B cell (primary cell): ENCODE data around the gene H6PD. TPM values are rescaled to one million over a fixed set of nuclear protein-coding genes. Genes with fewer than 3 reads are reported as not detected.

Source experiments
- ATAC-seq: fragments of 200-7000 bp; cut with Tn5 transposase; one replicate; pipeline ENCODE4 v1.10.0; 2021; ENCODE audit warnings: low read depth, mild to moderate bottlenecking, moderate number of reproducible peaks, moderate library complexity
- CTCF ChIA-PET: fragments of 350-600 bp; sonication (Branson Sonifier 250); formaldehyde crosslinking; loops from one replicate; lab custom pipeline; 2021; ENCODE audit warnings: antibody characterized with exemption, inconsistent platforms; lab: Charles Lee
- POLR2A ChIA-PET: fragments of 350-600 bp; sonication (Branson Sonifier 250); formaldehyde crosslinking; loops from one replicate; lab custom pipeline; 2021; ENCODE audit warnings: antibody characterized with exemption; lab: Charles Lee
- DNase-seq: peaks from one replicate; pipeline ENCODE4 v3.0.0; 2013
- H2AFZ ChIP-seq: 2 replicates; pipeline ENCODE4 v1.6.1; 2012; ENCODE audit warnings: mild to moderate bottlenecking, low read depth, low read length; ENCODE audit not compliant: insufficient read depth, poor library complexity, severe bottlenecking
- H3K27ac ChIP-seq, 2 donors: 1 replicate in 1 of 2; 2 replicates in 1 of 2; pipeline ENCODE4 v1.5.1; 2012 to 2013; ENCODE audit warnings: low read length in 2 of 2, mild to moderate bottlenecking in 2 of 2, moderate library complexity in 1 of 2
- H3K27me3 ChIP-seq, 4 experiments: fragments of 200-600 bp in 1 of 4; sonication (generic) in 1 of 4; replicated peaks in 1 of 4; 1 replicate in 2 of 4; 2 replicates in 2 of 4; pipeline versions ENCODE4 v1.6.1 to v1.7.0; 2013 to 2016; ENCODE audit warnings: low read length in 3 of 4, mild to moderate bottlenecking in 2 of 4, mixed read lengths in 1 of 4, moderate library complexity in 1 of 4; ENCODE audit not compliant: insufficient read depth in 4 of 4, control insufficient read depth in 3 of 4; ENCODE audit errors: control extremely low read depth in 1 of 4
- H3K36me3 ChIP-seq, 2 experiments: replicated peaks in 1 of 2; 1 replicate in 1 of 2; 2 replicates in 1 of 2; pipeline versions ENCODE4 v1.6.1 to v1.7.1; 2013; ENCODE audit warnings: low read length in 1 of 2; ENCODE audit not compliant: insufficient read depth in 2 of 2, control insufficient read depth in 1 of 2; ENCODE audit errors: control extremely low read depth in 1 of 2, extremely low read depth in 1 of 2
- H3K4me1 ChIP-seq, 2 donors: fragments of 200-600 bp in 1 of 2; sonication (generic) in 1 of 2; 1 replicate in 1 of 2; 2 replicates in 1 of 2; pipeline versions ENCODE4 v1.5.1 to v1.6.1; 2013 to 2017; ENCODE audit warnings: low read length in 2 of 2; ENCODE audit not compliant: control insufficient read depth in 2 of 2, insufficient read depth in 2 of 2
- H3K4me2 ChIP-seq: replicated peaks from 2 replicates; pipeline ENCODE3; 2012; ENCODE audit warnings: mild to moderate bottlenecking, low read depth, low read length; ENCODE audit not compliant: poor library complexity, severe bottlenecking
- H3K4me3 ChIP-seq, 5 experiments: fragments of 200-600 bp in 1 of 5; sonication (generic) in 1 of 5; 1 replicate in 3 of 5; 2 replicates in 2 of 5; pipeline versions ENCODE4 v1.5.1 to v1.7.0; 2011 to 2016; ENCODE audit warnings: low read length in 4 of 5, mild to moderate bottlenecking in 4 of 5, low read depth in 2 of 5, control low read depth in 1 of 5, moderate library complexity in 1 of 5; ENCODE audit not compliant: insufficient read depth in 1 of 5; ENCODE audit errors: control extremely low read depth in 1 of 5, extremely low read depth in 1 of 5
- H3K79me2 ChIP-seq: fragments of 200-600 bp; sonication (generic); one replicate; pipeline ENCODE4 v1.6.0; 2016; ENCODE audit warnings: low read length; ENCODE audit not compliant: control insufficient read depth, insufficient read depth
- H3K9ac ChIP-seq: fragments of 200-600 bp; sonication (generic); 2 replicates; pipeline ENCODE4 v1.6.1; 2017; ENCODE audit warnings: mild to moderate bottlenecking, low read length, moderate library complexity
- H3K9me3 ChIP-seq, 3 donors: one replicate each; pipeline versions ENCODE4 v1.6.1 to v1.7.1; 2013; ENCODE audit warnings: low read length in 2 of 3; ENCODE audit not compliant: control insufficient read depth in 2 of 3, insufficient read depth in 1 of 3; ENCODE audit errors: control extremely low read depth in 1 of 3
- H4K20me1 ChIP-seq: 2 replicates; pipeline ENCODE4 v1.6.0; 2012; ENCODE audit warnings: mild to moderate bottlenecking, low read length; ENCODE audit not compliant: insufficient read depth, control insufficient read depth, poor library complexity, severe bottlenecking
- H3K27ac Mint-ChIP-seq: one replicate; pipeline ENCODE4 v1.8.0; 2021; ENCODE audit warnings: mixed read lengths
- H3K27me3 Mint-ChIP-seq: one replicate; pipeline ENCODE4 v1.8.0; 2021; ENCODE audit warnings: mixed read lengths
- H3K4me1 Mint-ChIP-seq: one replicate; pipeline ENCODE4 v1.8.0; 2021; ENCODE audit warnings: mixed read lengths
- H3K4me3 Mint-ChIP-seq: one replicate; pipeline ENCODE4 v1.8.0; 2021; ENCODE audit warnings: mixed read lengths
- H3K9me3 Mint-ChIP-seq: one replicate; pipeline ENCODE4 v1.8.0; 2022; ENCODE audit warnings: mixed read lengths; ENCODE audit not compliant: insufficient read depth
- CTCF ChIP-seq: fragments of 200-600 bp; IDR thresholded peaks from one replicate; pipeline ENCODE4 v1.8.0; 2022; ENCODE audit warnings: antibody characterized with exemption, mild to moderate bottlenecking
- EZH2 ChIP-seq: IDR thresholded peaks from 2 replicates; pipeline ENCODE4 v1.6.1; 2012; ENCODE audit warnings: borderline replicate concordance, low read depth, mild to moderate bottlenecking, moderate library complexity, low read length; ENCODE audit not compliant: insufficient read depth, poor library complexity, severe bottlenecking
- WGBS: methylation state at CpG from one replicate; pipeline ENCODE4 v1.1.5; 2013; ENCODE audit warnings: missing lambda C conversion rate; ENCODE audit not compliant: insufficient coverage; 5-methylcytosine and 5-hydroxymethylcytosine counted together
- intact Hi-C: fragments of 100-400 bp; cut with micrococcal nuclease; formaldehyde crosslinking; loops from one replicate; pipeline ENCODE4 v1.10.0; 2022
- polyA plus RNA-seq: library from polyadenylated mRNA; depleted of rRNA; stranded (reverse); fragments of >200 nt; gene quantifications from 2 replicates; pipeline ENCODE4 v1.2.3, GENCODE V29; 2012
- total RNA-seq, 2 donors: library from RNA; stranded (reverse); fragments of 120-200 nt in 1 of 2; gene quantifications; 1 replicate in 1 of 2; 2 replicates in 1 of 2; pipeline versions ENCODE4 v1.2.3 to v1.2.4, GENCODE V29; 2013 to 2022

Gene H6PD
- total and polyA plus RNA-seq, 2 donors (not counting 1 experiment from before 2014, with no cell fraction given) = 11.3 to 30.2 TPM

DNA sequence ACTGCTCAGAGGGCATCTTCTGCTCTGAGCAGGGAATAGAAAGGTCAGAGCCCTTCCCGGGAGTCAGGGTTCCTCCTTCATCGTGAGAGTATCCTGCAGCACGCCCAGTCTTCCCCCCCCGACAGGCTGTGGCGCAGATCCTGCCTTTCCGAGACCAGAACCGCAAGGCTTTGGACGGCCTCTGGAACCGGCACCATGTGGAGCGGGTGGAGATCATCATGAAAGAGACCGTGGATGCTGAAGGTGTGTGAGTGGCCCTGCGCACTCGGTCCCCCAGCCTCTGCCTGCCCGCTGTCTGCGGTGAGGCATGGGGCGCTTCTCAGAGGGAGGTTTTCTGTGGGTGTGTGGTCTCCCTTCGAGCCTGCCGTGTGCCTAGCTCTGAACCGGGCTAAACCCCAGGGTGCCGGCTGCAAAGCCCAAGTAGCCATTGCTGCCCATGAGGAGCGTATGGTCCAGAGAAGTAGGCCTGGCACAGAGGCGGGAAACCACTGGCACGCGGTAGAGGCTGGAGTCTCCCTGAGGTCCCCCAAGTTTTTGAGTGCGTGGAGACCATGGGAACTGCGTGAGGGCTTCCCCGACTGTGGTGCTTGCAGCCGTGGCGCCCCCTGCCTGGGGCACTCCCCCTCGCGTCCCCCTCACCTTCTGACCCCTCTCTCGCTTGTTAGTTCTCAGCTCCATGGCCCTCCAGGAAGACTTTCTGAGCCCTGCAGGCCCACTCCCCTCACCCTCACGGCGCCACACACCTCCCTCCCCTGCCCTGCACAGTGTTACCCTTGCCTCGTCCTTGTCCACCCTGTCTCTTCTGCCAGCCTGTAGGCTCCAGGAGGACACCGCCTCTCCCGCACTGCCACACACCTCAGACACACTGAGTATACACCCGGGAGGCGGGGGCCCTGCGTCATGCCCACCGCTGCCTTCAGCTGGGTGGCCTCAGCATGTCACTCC lies 12.5 kb downstream of the H6PD start:
- H3K9me3 ChIP-seq = no peaks in the 10 kb centered on the region
- H3K9me3 Mint-ChIP-seq = no peaks in the 10 kb centered on the region
- intact Hi-C loops = no loop called here
- peaks cover 30% of the 10 kb centered on the region for H3K79me2 ChIP-seq
- H3K27me3 Mint-ChIP-seq = no peaks in the 10 kb centered on the region
- ATAC-seq (no peak), DNase-seq (no peak)
- H3K27me3 ChIP-seq = no peaks in the 10 kb centered on the region
- no peak overlapping the region for H3K4me2 ChIP-seq
- no peak overlapping the region for H2AFZ ChIP-seq
- H3K36me3 ChIP-seq = peaks cover 6 to 45% of the 10 kb centered on the region in 2 experiments
- H4K20me1 ChIP-seq = peaks cover 47% of the 10 kb centered on the region
- no peak overlapping the region for H3K27ac ChIP-seq
- peaks cover 0 to 8% of the 10 kb centered on the region in 2 donors for H3K4me1 ChIP-seq
- WGBS = 98% methylated on average over 39 of the region's 41 CpGs
- TF ChIP-seq EZH2 (no peak), CTCF (no peak)
- CTCF ChIA-PET = interaction anchor here (1.0 kb wide), 1 partner anchor 13 kb away, joined by 3 read pairs; the partner anchor contains the start of gene H6PD
- POLR2A ChIA-PET = no interaction called here
- H3K4me1 Mint-ChIP-seq = peaks cover 10% of the 10 kb centered on the region
- no peak overlapping the region for H3K27ac Mint-ChIP-seq
- H3K4me3 ChIP-seq = no peak overlapping the region
- H3K4me3 Mint-ChIP-seq = no peak overlapping the region
- H3K9ac ChIP-seq = no peak overlapping the region

DNA sequence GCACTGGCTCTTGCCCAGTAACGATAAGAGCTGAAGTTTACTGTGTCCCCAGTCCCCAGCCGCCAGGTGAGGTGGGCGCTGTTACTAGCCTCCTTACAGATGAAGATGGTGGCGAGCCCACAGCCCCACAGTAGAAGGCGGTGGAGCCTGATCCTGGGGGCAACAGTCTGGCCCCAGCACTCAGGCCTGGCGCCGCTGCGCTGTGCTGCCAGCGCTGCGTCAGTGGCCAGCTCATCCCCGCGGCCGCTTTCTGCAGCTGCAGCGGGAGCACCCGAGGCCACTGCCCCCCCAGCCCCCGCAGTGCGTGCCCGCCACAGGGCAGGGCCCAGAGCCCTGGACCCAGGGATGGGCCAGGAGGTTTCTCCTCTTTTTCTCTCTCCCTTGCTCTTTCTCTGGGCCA lies 13.3 kb downstream of the H6PD start:
- Mint-ChIP-seq H3K4me1 (peaks cover 10% of the 10 kb centered on the region), H3K4me3 (no peak overlapping the region), H3K27me3 (no peaks in the 10 kb centered on the region), H3K9me3 (no peaks in the 10 kb centered on the region), H3K27ac (no peak overlapping the region)
- peaks cover 41% of the 10 kb centered on the region for H4K20me1 ChIP-seq
- TF ChIP-seq CTCF (no peak), EZH2 (no peak)
- peaks cover 0 to 8% of the 10 kb centered on the region in 2 donors for H3K4me1 ChIP-seq
- WGBS = over 99% methylated on average over 18 of the region's 18 CpGs
- no peaks in the 10 kb centered on the region for H3K9me3 ChIP-seq
- H3K79me2 ChIP-seq = peaks cover 23% of the 10 kb centered on the region
- H3K4me3 ChIP-seq = no peak overlapping the region
- no peak overlapping the region for H3K4me2 ChIP-seq
- no peak for DNase-seq
- no peak for ATAC-seq
- no peak overlapping the region for H2AFZ ChIP-seq
- peaks cover 6 to 44% of the 10 kb centered on the region in 2 experiments for H3K36me3 ChIP-seq
- intact Hi-C loops = no loop called here
- ChIA-PET CTCF (no interaction called here), POLR2A (no interaction called here)
- no peaks in the 10 kb centered on the region for H3K27me3 ChIP-seq
- H3K27ac ChIP-seq = no peak overlapping the region
- H3K9ac ChIP-seq = no peak overlapping the region
